ENCODE data around the gene ASCC1. TPM values are rescaled to one million over a fixed set of nuclear protein-coding genes. Genes with fewer than 3 reads are reported as not detected.

The ASCC1 gene
- total and polyA plus RNA-seq, 8 donors, result 4.3 to 142 (median 13.6) TPM

DNA sequence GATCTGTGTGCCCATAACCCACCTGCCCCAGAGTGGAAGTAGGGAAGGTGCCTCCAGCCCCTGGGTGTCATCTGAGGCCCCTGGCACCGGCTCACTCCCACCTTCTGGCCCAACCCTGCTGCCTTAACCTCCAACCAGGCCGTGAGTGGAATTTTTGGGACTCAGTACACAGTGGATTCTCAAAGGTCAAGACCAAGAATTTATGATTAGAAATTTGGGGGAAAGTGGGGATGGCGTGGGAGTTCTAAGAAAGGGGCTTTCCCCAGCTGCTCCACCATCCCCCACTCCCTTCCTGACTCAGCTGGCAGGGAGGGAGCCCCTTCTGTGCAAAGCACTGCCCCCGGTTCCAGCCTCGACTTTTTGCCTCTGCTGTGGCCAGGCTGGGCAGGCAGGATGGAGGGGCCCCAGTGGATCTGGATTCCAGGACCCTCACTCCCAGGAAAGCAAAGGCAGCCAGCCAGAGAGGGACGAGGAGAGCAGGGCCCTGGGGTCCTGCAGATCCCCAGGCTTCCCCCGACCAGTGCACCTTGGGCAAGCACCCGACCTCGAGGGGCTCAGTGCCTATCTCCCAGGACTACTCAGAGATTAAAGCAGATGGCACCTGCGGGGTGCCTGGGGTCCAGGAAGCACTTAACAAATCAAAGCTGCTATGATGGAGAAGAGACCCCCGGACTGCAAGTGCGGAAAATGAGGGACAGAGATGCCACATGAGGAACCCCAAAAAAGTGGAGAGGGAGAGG is 140.5 kb downstream of the ASCC1 start:
- no peak overlapping the region for H3K27ac ChIP-seq

GRCh38 chr10:72074574-72075375 is 141.3 kb downstream of the ASCC1 start:
- intact Hi-C loops (cut with DNase I; ENCODE audit: low total_unique reads), result no loop called here
- Histone ChIP-seq H3K4me1 (no peaks in the 10 kb centered on the region), H3K36me3 (no peaks in the 10 kb centered on the region), H3K4me3 (no peak overlapping the region), H3K27me3 (no peaks in the 10 kb centered on the region), H3K27ac (no peak overlapping the region), H3K9me3 (no peaks in the 10 kb centered on the region)
- WGBS, 5 donors, result 83 to 89% (median 86%) methylated on average over 17 to 18 of the region's 18 CpGs
- DNase-seq, result no peak
- TF ChIP-seq CTCF (IDR thresholded peaks at IDR 0.05) (no peak), POLR2AphosphoS5 (IDR thresholded peaks at IDR 0.05) (no peak), POLR2A (IDR thresholded peaks at IDR 0.05) (no peak), EP300 (IDR thresholded peaks at IDR 0.05) (no peak)

More for the DNA sequence above, 140.5 kb downstream of the ASCC1 start:
- intact Hi-C loops (cut with DNase I; ENCODE audit: low total_unique reads), result no loop called here
- WGBS, 5 donors, result 78 to 84% (median 80%) methylated on average over 10 to 12 of the region's 12 CpGs
- TF ChIP-seq POLR2A (IDR thresholded peaks at IDR 0.05), result no peak
- TF ChIP-seq EP300 (IDR thresholded peaks at IDR 0.05), result no peak
- TF ChIP-seq CTCF (IDR thresholded peaks at IDR 0.05), result no peak
- TF ChIP-seq POLR2AphosphoS5 (IDR thresholded peaks at IDR 0.05), result no peak
- Histone ChIP-seq H3K9me3 (no peaks in the 10 kb centered on the region), H3K4me1 (no peaks in the 10 kb centered on the region), H3K36me3 (no peaks in the 10 kb centered on the region), H3K4me3 (no peak overlapping the region), H3K27me3 (no peaks in the 10 kb centered on the region)
- DNase-seq, result no peak

- Histone ChIP-seq H3K27me3 (no peaks in the 10 kb centered on the region), H3K4me3 (no peak overlapping the region), H3K27ac (no peak overlapping the region), H3K4me1 (no peaks in the 10 kb centered on the region), H3K36me3 (no peaks in the 10 kb centered on the region), H3K9me3 (no peaks in the 10 kb centered on the region)
- no peak for TF ChIP-seq CTCF (IDR thresholded peaks at IDR 0.05)
- no peak for TF ChIP-seq POLR2AphosphoS5 (IDR thresholded peaks at IDR 0.05)
- no peak for TF ChIP-seq EP300 (IDR thresholded peaks at IDR 0.05)
- no peak for TF ChIP-seq POLR2A (IDR thresholded peaks at IDR 0.05)
- WGBS, 5 donors, result 65 to 78% (median 73%) methylated on average over 13 to 14 of the region's 14 CpGs
- intact Hi-C loops (cut with DNase I; ENCODE audit: low total_unique reads), result no loop called here
- DNase-seq, result no peak
Observed at GRCh38 chr10:72073708-72074573, 142.1 kb downstream of the ASCC1 start.

- intact Hi-C loops (cut with DNase I; ENCODE audit: low total_unique reads), result no loop called here
- no peak for DNase-seq
- Histone ChIP-seq H3K9me3 (no peaks in the 10 kb centered on the region), H3K27me3 (no peaks in the 10 kb centered on the region), H3K27ac (no peak overlapping the region), H3K36me3 (no peaks in the 10 kb centered on the region), H3K4me3 (no peak overlapping the region), H3K4me1 (peaks cover 0 to 8% (median under 1%) of the 10 kb centered on the region in 4 donors)
- no peak for TF ChIP-seq CTCF (IDR thresholded peaks at IDR 0.05)
- 92 to 96% (median 94%) methylated on average over 4 to 5 of the region's 5 CpGs for WGBS, 5 donors
Observed at GRCh38 chr10:72072639-72073038, 143.4 kb downstream of the ASCC1 start.

All from stomach (tissue), 9 donors.